Esophagus squamous epithelium (tissue), 4 donors: ENCODE results near the gene AP4M1.

ENCODE experiments used
- CTCF ChIP-seq, 6 experiments: fragments of 450-650 bp in 4 of 6; fragments of 200-600 bp in 2 of 6; sonication (generic) in 2 of 6; IDR thresholded peaks; one replicate each; pipeline ENCODE4 v1.5.1; 2016 to 2019; ENCODE audit warnings: antibody characterized with exemption in 6 of 6, mild to moderate bottlenecking in 4 of 6, moderate library complexity in 4 of 6
- POLR2A ChIP-seq, 4 donors: fragments of 450-650 bp; IDR thresholded peaks; one replicate each; pipeline ENCODE4 v1.6.1; 2017; ENCODE audit warnings: antibody characterized with exemption in 4 of 4, mild to moderate bottlenecking in 4 of 4, moderate library complexity in 3 of 4

GRCh38 chr7:100109521-100110163, 8.2 kb downstream of the AP4M1 start:
- no peak for TF ChIP-seq POLR2A (IDR thresholded peaks at IDR 0.05)
- TF ChIP-seq CTCF (IDR thresholded peaks at IDR 0.05), result no peak
